ENCODE results near the gene PMEPA1.

PMEPA1 gene

GRCh38 chr20:57744206-57744605 lies 34.4 kb upstream of the PMEPA1 start:
- no peak overlapping the region for H3K27ac Mint-ChIP-seq
- H3K9me3 Mint-ChIP-seq: no peaks in the 10 kb centered on the region
- no peak for ATAC-seq
- no peaks in the 10 kb centered on the region for H3K36me3 Mint-ChIP-seq
- H3K4me3 Mint-ChIP-seq: no peak overlapping the region
- no peak for DNase-seq (ENCODE audit: low spot score in 2 of 2)
- H3K4me1 Mint-ChIP-seq: peaks cover 14% of the 10 kb centered on the region

- Mint-ChIP-seq H3K4me1 (peaks cover 7% of the 10 kb centered on the region), H3K9me3 (no peaks in the 10 kb centered on the region), H3K27ac (no peak overlapping the region), H3K4me3 (no peak overlapping the region), H3K36me3 (no peaks in the 10 kb centered on the region)
- ATAC-seq: no peak
- no peak for DNase-seq (ENCODE audit: low spot score in 2 of 2)
Observed at GRCh38 chr20:57743450-57744095, 33.8 kb upstream of the PMEPA1 start.

DNA sequence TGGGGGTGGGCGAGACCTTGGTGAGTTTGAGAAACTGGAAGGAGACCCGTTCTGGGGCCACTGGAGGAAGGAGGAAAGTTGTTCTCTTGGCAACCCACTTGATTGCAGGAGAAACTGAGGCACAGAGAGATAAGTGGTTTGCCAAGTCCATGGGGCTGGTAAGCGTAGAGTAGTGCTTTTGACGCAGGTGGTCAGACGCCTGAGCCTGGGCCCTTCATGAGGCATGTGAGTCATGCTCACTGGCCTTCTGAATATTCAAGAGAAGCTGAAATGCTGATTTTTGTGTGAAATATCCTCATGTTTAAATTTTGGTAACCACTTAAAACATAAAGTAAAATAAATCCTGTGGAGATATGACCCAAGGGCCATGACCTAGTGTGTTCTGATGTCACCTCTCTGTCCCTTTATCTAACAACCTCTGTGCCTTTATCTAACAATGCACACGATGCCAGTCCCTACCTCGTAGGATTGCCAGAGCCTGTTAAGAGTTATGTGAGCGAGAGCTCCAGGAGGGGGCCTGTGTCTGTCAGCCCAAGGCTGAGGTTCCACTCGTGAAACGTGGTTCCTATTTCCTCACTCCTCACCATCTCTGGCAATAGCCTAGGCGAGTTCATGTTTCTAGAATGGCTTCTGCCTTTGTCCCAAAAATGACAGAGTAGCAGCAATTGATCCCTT lies 32.8 kb upstream of the PMEPA1 start:
- Mint-ChIP-seq H3K4me3 (no peak overlapping the region), H3K36me3 (no peaks in the 10 kb centered on the region), H3K9me3 (no peaks in the 10 kb centered on the region), H3K27ac (no peak overlapping the region), H3K4me1 (peaks cover under 1% of the 10 kb centered on the region)
- ATAC-seq (no peak), DNase-seq (ENCODE audit: low spot score in 2 of 2) (no peak)

DNA sequence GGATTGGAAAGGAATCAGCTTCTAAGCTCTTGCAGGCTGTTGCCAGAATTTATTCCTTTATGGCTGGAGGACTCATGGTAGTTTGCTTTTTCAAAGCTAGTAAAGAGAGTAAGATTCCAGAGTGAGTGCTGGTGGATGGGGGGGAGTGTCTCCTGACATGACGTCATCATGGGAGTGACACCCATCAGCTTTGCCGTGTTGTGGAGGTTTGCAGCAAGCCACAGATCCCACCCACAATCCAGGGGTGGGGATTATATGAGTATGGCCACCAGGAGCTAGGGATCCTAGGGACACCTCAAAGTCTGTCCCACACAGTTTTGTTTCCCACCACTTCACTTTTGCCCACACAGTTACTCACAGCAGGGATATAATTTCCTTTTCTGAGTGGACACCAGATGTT lies 28.7 kb upstream of the PMEPA1 start:
- no peak overlapping the region for H3K27ac Mint-ChIP-seq
- H3K9me3 Mint-ChIP-seq: no peaks in the 10 kb centered on the region
- no peak for DNase-seq (ENCODE audit: low spot score in 2 of 2)
- H3K36me3 Mint-ChIP-seq: no peaks in the 10 kb centered on the region
- H3K4me1 Mint-ChIP-seq: peaks cover 25% of the 10 kb centered on the region
- no peak for ATAC-seq
- H3K4me3 Mint-ChIP-seq: no peak overlapping the region

DNA sequence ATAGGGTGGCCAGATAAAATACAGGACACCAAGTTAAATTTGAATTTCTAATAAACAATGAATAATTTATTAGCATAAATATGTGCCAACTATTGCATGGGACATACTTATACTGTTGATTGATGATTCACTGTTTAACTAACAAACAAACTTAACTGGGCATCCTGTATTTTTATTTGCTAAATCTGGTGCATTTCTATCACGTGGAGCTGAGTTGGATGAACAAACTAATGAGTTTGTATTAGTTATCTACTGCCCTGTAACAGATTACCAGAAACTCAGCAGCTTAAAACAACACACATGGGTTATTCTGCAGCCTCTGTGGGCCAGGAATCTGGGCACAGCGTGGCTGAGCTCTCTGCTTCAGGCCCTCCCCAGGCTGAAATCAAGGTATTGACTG lies 28.2 kb upstream of the PMEPA1 start:
- Mint-ChIP-seq H3K9me3 (no peaks in the 10 kb centered on the region), H3K4me3 (no peak overlapping the region), H3K4me1 (peaks cover 25% of the 10 kb centered on the region), H3K27ac (no peak overlapping the region), H3K36me3 (no peaks in the 10 kb centered on the region)
- DNase-seq (ENCODE audit: low spot score in 2 of 2): no peak
- ATAC-seq: no peak

- Mint-ChIP-seq H3K36me3 (no peaks in the 10 kb centered on the region), H3K27ac (no peak overlapping the region), H3K4me3 (no peak overlapping the region), H3K9me3 (no peaks in the 10 kb centered on the region), H3K4me1 (peaks cover 25% of the 10 kb centered on the region)
- DNase-seq (ENCODE audit: low spot score in 2 of 2): no peak
- ATAC-seq: no peak
Observed at GRCh38 chr20:57737349-57737748, 27.5 kb upstream of the PMEPA1 start.

GRCh38 chr20:57736738-57737347 lies 27.0 kb upstream of the PMEPA1 start:
- ATAC-seq (no peak), DNase-seq (ENCODE audit: low spot score in 2 of 2) (no peak)
- Mint-ChIP-seq H3K36me3 (no peaks in the 10 kb centered on the region), H3K9me3 (no peaks in the 10 kb centered on the region), H3K4me1 (peaks cover 25% of the 10 kb centered on the region), H3K4me3 (no peak overlapping the region), H3K27ac (no peak overlapping the region)

- peaks cover 25% of the 10 kb centered on the region for H3K4me1 Mint-ChIP-seq
- no peak overlapping the region for H3K4me3 Mint-ChIP-seq
- no peaks in the 10 kb centered on the region for H3K9me3 Mint-ChIP-seq
- no peaks in the 10 kb centered on the region for H3K36me3 Mint-ChIP-seq
- peak; percentile 44 for ATAC-seq
- no peak for DNase-seq (ENCODE audit: low spot score in 2 of 2)
- H3K27ac Mint-ChIP-seq: no peak overlapping the region
Observed at GRCh38 chr20:57735831-57736737, 26.3 kb upstream of the PMEPA1 start.

DNA sequence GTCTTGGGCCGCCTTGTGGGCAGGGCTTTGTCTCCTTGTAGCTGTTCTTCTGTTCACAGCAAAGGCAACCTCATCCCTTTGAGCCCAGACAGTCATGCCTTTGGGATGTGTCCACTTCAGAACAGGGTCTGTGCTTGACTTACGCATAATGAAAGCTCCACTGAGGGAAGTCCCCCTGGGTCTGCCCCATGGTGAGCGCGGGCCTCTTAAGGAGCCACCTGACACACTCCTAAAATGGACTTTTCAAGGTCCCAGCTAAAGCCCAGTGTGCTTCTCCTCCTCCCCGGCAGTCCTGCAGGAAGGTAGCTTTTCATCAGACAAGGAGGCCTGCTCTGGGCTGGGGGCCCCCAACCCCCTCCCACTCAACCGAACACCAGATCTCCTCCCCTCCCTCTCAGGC lies 24.9 kb upstream of the PMEPA1 start:
- Mint-ChIP-seq H3K4me3 (no peak overlapping the region), H3K36me3 (no peaks in the 10 kb centered on the region), H3K9me3 (no peaks in the 10 kb centered on the region), H3K4me1 (peaks cover 25% of the 10 kb centered on the region), H3K27ac (no peak overlapping the region)
- DNase-seq (ENCODE audit: low spot score in 2 of 2) (no peak), ATAC-seq (no peak)

DNA sequence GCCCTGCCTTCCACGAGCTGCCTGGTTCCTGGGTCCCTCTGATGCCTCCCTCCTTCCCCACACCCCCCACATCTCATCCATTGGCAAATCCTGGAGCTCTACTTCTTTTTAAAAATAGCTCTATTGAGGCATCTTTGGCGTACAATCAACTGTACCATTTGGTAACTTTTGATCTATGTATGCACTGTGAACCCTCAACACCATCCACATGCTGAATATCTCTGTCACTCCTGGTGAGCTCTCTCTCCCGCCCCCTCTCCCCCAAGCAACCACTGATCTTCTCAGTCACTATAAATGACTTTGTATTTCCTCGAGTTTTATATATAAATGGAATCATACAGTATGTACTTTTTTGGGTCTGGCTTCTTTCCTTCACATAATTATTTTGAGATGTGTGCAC lies 22.4 kb upstream of the PMEPA1 start:
- ATAC-seq (no peak), DNase-seq (ENCODE audit: low spot score in 2 of 2) (no peak)
- no peaks in the 10 kb centered on the region for H3K9me3 Mint-ChIP-seq
- peaks cover 21% of the 10 kb centered on the region for H3K4me1 Mint-ChIP-seq
- no peak overlapping the region for H3K27ac Mint-ChIP-seq
- no peaks in the 10 kb centered on the region for H3K36me3 Mint-ChIP-seq
- no peak overlapping the region for H3K4me3 Mint-ChIP-seq

GRCh38 chr20:57728762-57729161 lies 18.9 kb upstream of the PMEPA1 start:
- no peaks in the 10 kb centered on the region for H3K36me3 Mint-ChIP-seq
- no peaks in the 10 kb centered on the region for H3K4me1 Mint-ChIP-seq
- ATAC-seq (no peak), DNase-seq (ENCODE audit: low spot score in 2 of 2) (no peak)
- no peak overlapping the region for H3K27ac Mint-ChIP-seq
- no peaks in the 10 kb centered on the region for H3K9me3 Mint-ChIP-seq
- no peak overlapping the region for H3K4me3 Mint-ChIP-seq

GRCh38 chr20:57727863-57728262 lies 18.0 kb upstream of the PMEPA1 start:
- Mint-ChIP-seq H3K4me1 (no peaks in the 10 kb centered on the region), H3K36me3 (no peaks in the 10 kb centered on the region), H3K9me3 (no peaks in the 10 kb centered on the region), H3K4me3 (no peak overlapping the region), H3K27ac (no peak overlapping the region)
- ATAC-seq (no peak), DNase-seq (ENCODE audit: low spot score in 2 of 2) (no peak)

DNA sequence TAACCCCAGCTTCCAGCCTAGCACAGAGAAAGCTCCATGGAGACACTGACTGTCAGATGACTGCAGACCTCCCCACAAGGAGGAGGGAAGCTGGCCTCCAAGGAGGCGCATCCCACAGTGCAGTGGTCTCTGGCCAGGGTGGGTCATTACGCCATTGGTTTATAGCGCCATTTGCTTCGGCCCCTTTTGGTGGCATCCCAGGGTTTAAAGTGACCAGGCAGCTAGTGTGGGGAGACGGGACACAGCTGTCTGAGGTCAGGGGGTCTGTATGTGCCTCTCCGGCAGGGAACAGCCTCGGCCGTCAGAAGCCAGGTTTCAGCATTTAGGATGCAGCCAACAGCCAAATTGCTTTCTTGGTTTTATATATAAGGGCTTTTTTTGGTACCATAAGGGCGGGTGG lies 15.8 kb upstream of the PMEPA1 start:
- no peaks in the 10 kb centered on the region for H3K9me3 Mint-ChIP-seq
- H3K27ac Mint-ChIP-seq: no peak overlapping the region
- no peak for DNase-seq (ENCODE audit: low spot score in 2 of 2)
- no peaks in the 10 kb centered on the region for H3K36me3 Mint-ChIP-seq
- H3K4me1 Mint-ChIP-seq: no peaks in the 10 kb centered on the region
- no peak for ATAC-seq
- H3K4me3 Mint-ChIP-seq: no peak overlapping the region

GRCh38 chr20:57724610-57725405 lies 15.0 kb upstream of the PMEPA1 start:
- ATAC-seq (no peak), DNase-seq (ENCODE audit: low spot score in 2 of 2) (no peak)
- Mint-ChIP-seq H3K36me3 (no peaks in the 10 kb centered on the region), H3K4me1 (no peaks in the 10 kb centered on the region), H3K4me3 (no peak overlapping the region), H3K9me3 (no peaks in the 10 kb centered on the region), H3K27ac (no peak overlapping the region)

GRCh38 chr20:57723816-57724215 lies 14.0 kb upstream of the PMEPA1 start:
- no peaks in the 10 kb centered on the region for H3K9me3 Mint-ChIP-seq
- H3K4me3 Mint-ChIP-seq: no peak overlapping the region
- H3K4me1 Mint-ChIP-seq: peaks cover 6% of the 10 kb centered on the region
- no peak for ATAC-seq
- no peak overlapping the region for H3K27ac Mint-ChIP-seq
- H3K36me3 Mint-ChIP-seq: peaks cover 5% of the 10 kb centered on the region
- no peak for DNase-seq (ENCODE audit: low spot score in 2 of 2)
